Prostate gland (tissue), 2 donors: ENCODE measurements around the gene IDS. TPM values are rescaled to one million over a fixed set of nuclear protein-coding genes. Genes with fewer than 3 reads are reported as not detected.
"Not testable (repeated sequence)": the region's sequence is repeated elsewhere in the genome, so short reads cannot be mapped to it uniquely, and the experiment has no call there.

Experiments used
- DNase-seq: peaks from one replicate; pipeline ENCODE4 v3.0.0-alpha.2; 2019; ENCODE audit warnings: low spot score
- H3K27ac ChIP-seq, 2 donors: fragments of 200-600 bp; sonication (generic); 2 replicates each; pipeline ENCODE4 v1.5.1; 2017 to 2019
- H3K27me3 ChIP-seq: fragments of 200-600 bp; sonication (generic); replicated peaks from 2 replicates; pipeline ENCODE4 v1.5.1; 2019; ENCODE audit not compliant: insufficient read depth
- H3K36me3 ChIP-seq, 2 donors: fragments of 200-600 bp; sonication (generic); 1 replicate in 1 of 2; 2 replicates in 1 of 2; pipeline versions ENCODE4 v1.5.1 to v1.8.1; 2017 to 2019
- H3K4me1 ChIP-seq: fragments of 200-600 bp; sonication (generic); replicated peaks from 2 replicates; pipeline ENCODE4 v1.5.1; 2019
- H3K4me3 ChIP-seq, 2 donors: fragments of 200-600 bp; sonication (generic); 2 replicates each; pipeline ENCODE4 v1.5.1; 2017 to 2019
- H3K9me3 ChIP-seq: fragments of 200-600 bp; sonication (generic); 2 replicates; pipeline ENCODE4 v1.5.1; 2017
- CTCF ChIP-seq, 4 experiments: fragments of 200-600 bp in 2 of 4; fragments of 450-650 bp in 2 of 4; sonication (generic) in 2 of 4; IDR thresholded peaks; 1 replicate in 3 of 4; 2 replicates in 1 of 4; pipeline ENCODE4 v1.5.1; 2016 to 2019; ENCODE audit warnings: antibody characterized with exemption in 4 of 4, mild to moderate bottlenecking in 2 of 4, moderate library complexity in 2 of 4
- POLR2A ChIP-seq: fragments of 450-650 bp; IDR thresholded peaks from one replicate; pipeline ENCODE4 v1.6.1; 2016; ENCODE audit warnings: antibody characterized with exemption, mild to moderate bottlenecking
- POLR2AphosphoS5 ChIP-seq: sonication (generic); formaldehyde crosslinking; IDR thresholded peaks from one replicate; pipeline ENCODE4 v1.6.1; 2017; ENCODE audit warnings: antibody characterized with exemption
- WGBS: methylation state at CpG from one replicate; pipeline ENCODE4 v1.1.5; 2018; 5-methylcytosine and 5-hydroxymethylcytosine counted together
- intact Hi-C: fragments of 100-400 bp; cut with DNase I; formaldehyde crosslinking; loops from one replicate; pipeline ENCODE4 v1.14.2; 2022
- total RNA-seq, 2 donors: library from RNA; depleted of rRNA; stranded (reverse); fragments of >200 nt; gene quantifications; one replicate each; pipeline ENCODE4 v1.1.0, GENCODE V29; 2016

IDS gene
- total RNA-seq, 2 donors from 2014 or later = 47.4 to 82.9 TPM

GRCh38 chrX:149490100-149490499, 15.0 kb downstream of the IDS start:
- Histone ChIP-seq H3K36me3 (no peaks in the 10 kb centered on the region), H3K4me1 (no peaks in the 10 kb centered on the region), H3K27ac (no peak overlapping the region), H3K4me3 (no peak overlapping the region), H3K27me3 (no peaks in the 10 kb centered on the region), H3K9me3 (no peaks in the 10 kb centered on the region)
- TF ChIP-seq POLR2A (no peak), POLR2AphosphoS5 (no peak), CTCF (IDR thresholded peaks at IDR 0.05) (no peak)
- WGBS = 71% methylated on average over 7 of the region's 7 CpGs
- no peak for DNase-seq
- intact Hi-C loops = no loop called here

GRCh38 chrX:149488411-149489052, 16.6 kb downstream of the IDS start:
- DNase-seq, H3K27me3 ChIP-seq, H3K36me3 ChIP-seq, intact Hi-C loops, H3K4me3 ChIP-seq, H3K27ac ChIP-seq, H3K9me3 ChIP-seq, H3K4me1 ChIP-seq: not testable (repeated sequence)
- WGBS = 73% methylated on average over 4 of the region's 17 CpGs

GRCh38 chrX:149488008-149488407, 17.1 kb downstream of the IDS start:
- H3K4me3 ChIP-seq, DNase-seq, intact Hi-C loops, H3K9me3 ChIP-seq, H3K4me1 ChIP-seq, H3K36me3 ChIP-seq, H3K27me3 ChIP-seq, H3K27ac ChIP-seq: not testable (repeated sequence)
- no CpG with 5 or more reads among the region's 9 CpGs for WGBS

GRCh38 chrX:149487292-149487691, 17.8 kb downstream of the IDS start:
- DNase-seq = no peak
- intact Hi-C loops = no loop called here
- TF ChIP-seq POLR2A (no peak), CTCF (IDR thresholded peaks at IDR 0.05) (no peak), POLR2AphosphoS5 (no peak)
- no peak overlapping the region for H3K27ac ChIP-seq
- no peaks in the 10 kb centered on the region for H3K36me3 ChIP-seq
- no peak overlapping the region for H3K4me3 ChIP-seq
- no peaks in the 10 kb centered on the region for H3K4me1 ChIP-seq
- H3K9me3 ChIP-seq = no peaks in the 10 kb centered on the region
- WGBS = 76% methylated on average over 6 of the region's 6 CpGs
- H3K27me3 ChIP-seq = no peaks in the 10 kb centered on the region

- no peaks in the 10 kb centered on the region for H3K27me3 ChIP-seq
- no peaks in the 10 kb centered on the region for H3K36me3 ChIP-seq
- no peak overlapping the region for H3K4me3 ChIP-seq
- TF ChIP-seq POLR2AphosphoS5 (no peak), POLR2A (no peak), CTCF (IDR thresholded peaks at IDR 0.05) (no peak)
- intact Hi-C loops = loop anchor here (10.0 kb wide), 1 partner anchor 1432 kb away; no protein-coding TSS in a partner anchor
- 89% methylated on average over 2 of the region's 2 CpGs for WGBS
- no peak overlapping the region for H3K27ac ChIP-seq
- no peaks in the 10 kb centered on the region for H3K4me1 ChIP-seq
- no peak for DNase-seq
- H3K9me3 ChIP-seq = no peaks in the 10 kb centered on the region
Observed at GRCh38 chrX:149476513-149476912, 28.6 kb downstream of the IDS start.

- WGBS = 43% methylated on average over 1 of the region's 1 CpG
- DNase-seq = no peak
Observed at GRCh38 chrX:149473966-149474365, 31.1 kb downstream of the IDS start.

More at GRCh38 chrX:149473966-149474365, 31.1 kb downstream of the IDS start:
- TF ChIP-seq CTCF (IDR thresholded peaks at IDR 0.05) (no peak), POLR2AphosphoS5 (no peak), POLR2A (no peak)
- no peak overlapping the region for H3K27ac ChIP-seq
- intact Hi-C loops = loop anchor here (5.0 to 10.0 kb wide), 2 partner anchors 1342 to 1429 kb away; no protein-coding TSS in a partner anchor
- H3K9me3 ChIP-seq = no peaks in the 10 kb centered on the region
- no peaks in the 10 kb centered on the region for H3K27me3 ChIP-seq
- no peaks in the 10 kb centered on the region for H3K36me3 ChIP-seq
- H3K4me3 ChIP-seq = no peak overlapping the region
- no peaks in the 10 kb centered on the region for H3K4me1 ChIP-seq
